PC-3 (cell line): ENCODE data around the gene INF2. TPM values are rescaled to one million over a fixed set of nuclear protein-coding genes. Genes with fewer than 3 reads are reported as not detected.

Experiments
- ATAC-seq: fragments of 200-7000 bp; cut with Tn5 transposase; 2 replicates; pipeline ENCODE4 v1.9.1; 2020; ENCODE audit warnings: mild to moderate bottlenecking, moderate library complexity
- BruUV-seq: library from RNA; stranded (reverse); fragments of 400-500 nt; replicated peaks from 2 replicates; lab custom pipeline; 2021; lab: Mats Ljungman, UMichigan
- CTCF ChIA-PET: fragments of 300-600 bp; sonication (Branson Sonifier 250); formaldehyde crosslinking; loops from one replicate; lab custom pipeline; 2022; ENCODE audit warnings: antibody characterized with exemption; lab: Charles Lee
- POLR2A ChIA-PET: fragments of 300-600 bp; sonication (Branson Sonifier 250); formaldehyde crosslinking; loops from one replicate; lab custom pipeline; 2022; ENCODE audit warnings: antibody characterized with exemption; ENCODE audit not compliant: unreplicated experiment; lab: Charles Lee
- DNase-seq: peaks from one replicate; pipeline ENCODE4 v3.0.0-alpha.2; 2015
- H2AFZ ChIP-seq: fragments of 300-600 bp; sonication (generic); 2 replicates; pipeline ENCODE4 v1.6.0; 2016; ENCODE audit warnings: antibody characterized with exemption, low read length
- H3F3A ChIP-seq: fragments of 300-600 bp; sonication (generic); one replicate; pipeline ENCODE4 v1.6.0; 2017; ENCODE audit warnings: antibody characterized with exemption, low read length, control low read depth, mild to moderate bottlenecking; ENCODE audit not compliant: unreplicated experiment
- H3K27ac ChIP-seq: fragments of 300-600 bp; sonication (generic); 2 replicates; pipeline ENCODE4 v1.5.1; 2016; ENCODE audit warnings: mild to moderate bottlenecking, low read length
- H3K27me3 ChIP-seq: fragments of 300-600 bp; sonication (generic); 2 replicates; pipeline ENCODE4 v1.6.1; 2016; ENCODE audit warnings: low read length, mixed read lengths
- H3K36me3 ChIP-seq: fragments of 300-600 bp; sonication (generic); 2 replicates; pipeline ENCODE4 v1.6.1; 2016; ENCODE audit warnings: low read depth, mixed run types, low read length, mixed read lengths
- H3K4me1 ChIP-seq: fragments of 300-600 bp; sonication (generic); 2 replicates; pipeline ENCODE4 v1.5.1; 2016; ENCODE audit warnings: low read length; ENCODE audit not compliant: insufficient read depth
- H3K4me2 ChIP-seq: fragments of 300-600 bp; sonication (generic); 2 replicates; pipeline ENCODE4 v1.6.0; 2016; ENCODE audit warnings: low read length
- H3K4me3 ChIP-seq: fragments of 300-600 bp; sonication (generic); 2 replicates; pipeline ENCODE4 v1.5.1; 2016; ENCODE audit warnings: mild to moderate bottlenecking, low read length, mixed read lengths
- H3K79me2 ChIP-seq: fragments of 300-600 bp; sonication (generic); 2 replicates; pipeline ENCODE4 v1.6.1; 2017; ENCODE audit warnings: low read length, mixed read lengths
- H3K9ac ChIP-seq: fragments of 300-600 bp; sonication (generic); 2 replicates; pipeline ENCODE4 v1.6.0; 2016; ENCODE audit warnings: mild to moderate bottlenecking, low read length
- H3K9me2 ChIP-seq: fragments of 300-600 bp; sonication (generic); replicated peaks from 2 replicates; pipeline ENCODE4 v1.6.1; 2016; ENCODE audit warnings: mixed run types, low read length, mixed read lengths
- H3K9me3 ChIP-seq: fragments of 300-600 bp; sonication (generic); 2 replicates; pipeline ENCODE4 v1.6.1; 2016; ENCODE audit warnings: low read length, mixed read lengths
- H4K20me1 ChIP-seq: fragments of 300-600 bp; sonication (generic); 2 replicates; pipeline ENCODE4 v1.6.1; 2016; ENCODE audit warnings: low read length, mixed read lengths
- CTCF ChIP-seq: fragments of 300-600 bp; sonication (generic); conservative IDR thresholded peaks from 2 replicates; pipeline ENCODE4 v1.5.1; 2017; ENCODE audit warnings: antibody characterized with exemption, low read depth, mild to moderate bottlenecking, low read length
- EZH2 ChIP-seq: fragments of 300-600 bp; sonication (generic); IDR thresholded peaks from one replicate; pipeline ENCODE4 v1.6.1; 2017; ENCODE audit warnings: antibody characterized with exemption, mild to moderate bottlenecking, low read length; ENCODE audit not compliant: unreplicated experiment
- EZH2phosphoT487 ChIP-seq: fragments of 300-600 bp; sonication (generic); IDR thresholded peaks from 2 replicates; pipeline ENCODE4 v1.6.1; 2018; ENCODE audit warnings: mild to moderate bottlenecking, antibody characterized with exemption, low read length, borderline replicate concordance
- intact Hi-C: fragments of 100-400 bp; cut with micrococcal nuclease; formaldehyde crosslinking; loops from 2 replicates; pipeline ENCODE4 v1.9.0; 2023
- total RNA-seq: library from RNA; depleted of rRNA; stranded (reverse); fragments of >200 nt; gene quantifications from 2 replicates; pipeline ENCODE4 v1.2.3, GENCODE V29; 2014

Gene INF2
- total RNA-seq, 1 experiment from 2014 or later, result 132 TPM

GRCh38 chr14:104693482-104694431 is 4.3 kb downstream of the INF2 start:
- Histone ChIP-seq H4K20me1 (peaks cover 60% of the 10 kb centered on the region), H2AFZ (no peak overlapping the region), H3K27me3 (no peaks in the 10 kb centered on the region), H3K9me2 (no peaks in the 10 kb centered on the region), H3K9me3 (no peaks in the 10 kb centered on the region), H3K4me3 (no peak overlapping the region), H3K9ac (no peak overlapping the region), H3K79me2 (peaks cover 93% of the 10 kb centered on the region), H3K27ac (peak overlapping the region; percentile 58), H3K4me1 (peaks cover 41% of the 10 kb centered on the region), H3K4me2 (peak overlapping the region; percentile 99), H3K36me3 (peaks cover 24% of the 10 kb centered on the region; the same call in 1 of the 2 replicates), H3F3A (no peaks in the 10 kb centered on the region)
- ChIA-PET CTCF (no interaction called here), POLR2A (no interaction called here)
- ATAC-seq (no peak), DNase-seq (no peak)
- intact Hi-C loops, result no loop called here
- TF ChIP-seq EZH2phosphoT487 (no peak), CTCF (no peak)
- no TSS peak for BruUV-seq

- Histone ChIP-seq H4K20me1 (peaks cover 60% of the 10 kb centered on the region), H3K36me3 (peaks cover 24% of the 10 kb centered on the region; the same call in 1 of the 2 replicates), H3F3A (no peaks in the 10 kb centered on the region), H3K79me2 (peaks cover 96% of the 10 kb centered on the region), H3K4me2 (peak overlapping the region; percentile 51), H3K27me3 (no peaks in the 10 kb centered on the region), H3K9me2 (no peaks in the 10 kb centered on the region), H3K4me1 (peaks cover 37% of the 10 kb centered on the region), H2AFZ (no peak overlapping the region), H3K9me3 (no peaks in the 10 kb centered on the region), H3K9ac (peak overlapping the region; percentile 30; the same call in 1 of the 2 replicates), H3K4me3 (no peak overlapping the region), H3K27ac (peak overlapping the region; percentile 58)
- intact Hi-C loops, result no loop called here
- BruUV-seq, result no TSS peak
- POLR2A ChIA-PET, result no interaction called here
- DNase-seq (no peak), ATAC-seq (peak; percentile 37)
- TF ChIP-seq EZH2phosphoT487, result no peak
- TF ChIP-seq CTCF, result no peak
- no peak for TF ChIP-seq EZH2
- CTCF ChIA-PET, result interaction anchor here (0.7 kb wide), 1 partner anchor 39 kb away, joined by 4 read pairs; no protein-coding TSS in a partner anchor
These were observed 5.1 kb downstream of the INF2 start for GRCh38 chr14:104694475-104694950.
